Measurements from ENCODE around the gene HOXB7.
A peak's percentile ranks its signal among the peaks of the same experiment; 100 is the strongest.

Gene HOXB7

DNA sequence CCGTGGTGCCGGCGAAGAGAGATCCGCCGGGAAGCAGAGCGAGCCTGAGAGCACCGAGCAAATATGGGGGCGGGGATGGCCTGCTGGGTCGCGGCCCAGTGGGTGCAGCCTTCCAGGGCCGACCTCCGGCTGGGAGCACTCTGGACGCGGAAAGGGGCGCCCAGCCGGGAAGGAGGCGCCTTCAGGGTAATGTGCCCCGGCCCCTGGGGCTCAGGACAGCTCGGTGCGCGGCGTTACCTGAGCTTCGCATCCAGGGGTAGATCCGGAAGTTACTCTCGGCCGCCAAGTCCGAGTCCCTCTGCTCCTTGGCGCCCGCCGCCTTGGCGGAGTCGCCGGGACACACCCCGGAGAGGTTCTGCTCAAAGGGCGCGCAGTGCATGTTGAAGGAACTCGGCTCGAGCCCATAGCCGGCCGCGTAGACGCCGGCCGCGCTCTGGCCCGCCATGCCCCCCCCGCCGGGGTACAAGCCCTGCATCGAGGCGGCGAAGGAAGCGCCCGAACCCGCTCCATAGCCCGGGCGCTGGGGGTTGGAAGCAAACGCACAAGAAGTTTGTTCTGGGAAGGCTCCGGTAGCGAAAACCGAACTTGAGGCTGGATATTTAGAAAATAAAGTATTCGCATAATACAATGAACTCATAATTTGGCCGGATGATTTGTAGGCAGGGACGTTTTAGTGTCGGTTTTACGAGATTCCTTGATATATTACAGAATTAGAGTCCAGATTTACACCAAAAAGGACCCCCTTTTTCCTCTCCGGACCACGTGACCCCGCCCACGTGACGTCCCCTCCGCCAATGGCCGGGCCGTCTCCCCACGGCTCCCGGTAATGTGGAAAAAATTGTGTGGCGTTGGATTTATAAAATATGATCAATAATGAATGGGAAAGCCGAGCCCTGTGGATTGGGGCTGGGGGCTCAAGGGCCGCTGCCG lies at the start of gene HOXB7:
Gene HOXB7, minus strand, starts transcription at position 736 of the 930 bp plus-strand sequence. Its CDS starts 99 bp downstream, at position 637.
- peak; percentile 71 for DNase-seq

DNA sequence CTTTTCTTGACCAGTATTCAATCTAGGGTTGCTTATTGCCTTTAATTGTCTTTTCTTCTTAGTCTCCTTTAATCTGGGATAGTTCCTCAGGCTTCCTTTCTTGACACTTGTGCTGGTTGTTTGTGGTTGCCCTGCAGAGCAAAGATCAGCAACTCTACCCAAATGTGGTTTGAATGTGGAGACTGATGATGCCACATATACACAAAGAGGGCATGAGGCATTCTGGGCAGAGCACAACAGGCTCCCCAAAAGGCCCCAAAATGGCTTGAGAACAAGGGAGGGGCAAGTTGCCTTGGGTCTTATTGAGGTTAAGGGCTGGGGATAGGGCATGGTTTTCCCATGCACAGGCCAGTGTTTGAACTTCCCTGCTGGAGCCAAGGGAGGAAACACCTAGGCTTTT lies 45.1 kb upstream of the HOXB7 start:
- DNase-seq, result no peak

DNA sequence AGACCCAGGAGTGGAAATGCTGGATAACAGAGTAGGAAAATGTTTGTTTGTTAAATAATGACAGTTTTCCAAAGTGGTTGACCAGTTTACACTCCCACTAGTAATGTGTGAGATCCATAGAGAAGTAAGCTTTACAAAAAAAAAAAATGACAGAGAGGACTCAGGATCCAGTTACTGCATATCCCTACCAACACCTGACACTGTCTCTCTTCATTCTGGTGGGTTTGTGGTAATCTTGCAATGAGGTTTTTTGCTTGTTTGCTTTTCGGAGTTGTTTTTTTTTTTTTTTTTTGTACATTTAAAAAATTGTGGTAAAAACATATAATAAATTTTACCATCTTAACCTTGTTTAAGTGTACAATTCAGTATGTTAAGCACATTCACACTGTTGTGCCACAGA lies 38.9 kb upstream of the HOXB7 start:
- no peak for DNase-seq

DNA sequence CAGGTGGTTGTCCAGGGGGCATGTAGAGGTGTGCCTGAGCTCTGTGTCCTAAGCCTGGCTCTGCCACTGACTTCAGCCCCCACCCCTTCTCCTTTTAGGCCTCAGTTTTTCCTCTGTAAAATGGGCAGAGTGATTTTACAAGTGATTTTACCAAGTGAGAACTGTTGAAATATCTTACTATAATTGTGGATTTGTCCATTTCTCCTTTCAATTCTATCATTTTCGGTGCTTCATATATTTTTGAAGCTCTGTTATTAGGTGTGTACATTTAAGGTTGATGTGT lies 37.1 kb upstream of the HOXB7 start:
- no peak for DNase-seq

DNA sequence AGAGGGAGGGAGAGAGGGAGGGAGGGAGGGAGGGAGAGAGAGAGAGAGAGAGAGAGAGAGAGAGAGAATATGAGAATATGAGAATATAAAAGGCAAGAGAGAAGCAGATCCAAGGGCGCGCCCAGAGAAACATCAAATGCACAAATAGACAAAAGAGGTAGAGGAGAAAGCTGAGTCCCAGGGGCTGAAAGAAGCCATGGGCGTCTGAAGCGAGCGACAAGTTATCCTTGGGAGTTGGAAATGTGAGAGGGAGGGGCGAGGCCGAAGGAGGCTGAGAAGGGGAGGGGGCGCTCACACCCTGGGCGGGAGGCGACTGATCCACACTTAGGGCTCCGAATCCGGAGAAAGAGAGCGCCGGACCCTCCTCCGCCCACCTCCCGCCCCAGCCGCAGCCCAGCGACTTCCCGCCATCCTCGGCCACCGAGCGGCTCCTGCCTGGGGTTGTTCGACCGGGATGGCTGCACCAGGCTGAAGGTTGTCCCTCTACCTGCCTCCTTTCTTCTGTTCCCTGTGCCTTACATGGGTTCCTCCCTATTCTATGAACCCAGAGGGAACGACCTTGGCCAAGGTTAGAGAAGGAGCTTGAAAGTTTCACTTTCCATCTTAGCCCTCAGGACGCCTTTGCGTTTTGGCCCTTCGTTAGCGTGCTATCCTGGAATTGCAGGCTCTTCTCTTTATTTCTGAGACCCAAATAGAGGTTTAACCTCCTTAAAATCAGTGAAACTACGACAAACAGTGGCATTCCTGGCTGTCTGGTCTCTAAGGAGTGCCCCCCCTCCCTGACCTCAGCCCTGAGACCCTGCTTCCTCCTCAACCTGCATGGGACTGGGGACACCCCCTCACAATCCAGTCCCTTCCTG lies 36.5 kb upstream of the HOXB7 start:
- DNase-seq, result no peak

DNA sequence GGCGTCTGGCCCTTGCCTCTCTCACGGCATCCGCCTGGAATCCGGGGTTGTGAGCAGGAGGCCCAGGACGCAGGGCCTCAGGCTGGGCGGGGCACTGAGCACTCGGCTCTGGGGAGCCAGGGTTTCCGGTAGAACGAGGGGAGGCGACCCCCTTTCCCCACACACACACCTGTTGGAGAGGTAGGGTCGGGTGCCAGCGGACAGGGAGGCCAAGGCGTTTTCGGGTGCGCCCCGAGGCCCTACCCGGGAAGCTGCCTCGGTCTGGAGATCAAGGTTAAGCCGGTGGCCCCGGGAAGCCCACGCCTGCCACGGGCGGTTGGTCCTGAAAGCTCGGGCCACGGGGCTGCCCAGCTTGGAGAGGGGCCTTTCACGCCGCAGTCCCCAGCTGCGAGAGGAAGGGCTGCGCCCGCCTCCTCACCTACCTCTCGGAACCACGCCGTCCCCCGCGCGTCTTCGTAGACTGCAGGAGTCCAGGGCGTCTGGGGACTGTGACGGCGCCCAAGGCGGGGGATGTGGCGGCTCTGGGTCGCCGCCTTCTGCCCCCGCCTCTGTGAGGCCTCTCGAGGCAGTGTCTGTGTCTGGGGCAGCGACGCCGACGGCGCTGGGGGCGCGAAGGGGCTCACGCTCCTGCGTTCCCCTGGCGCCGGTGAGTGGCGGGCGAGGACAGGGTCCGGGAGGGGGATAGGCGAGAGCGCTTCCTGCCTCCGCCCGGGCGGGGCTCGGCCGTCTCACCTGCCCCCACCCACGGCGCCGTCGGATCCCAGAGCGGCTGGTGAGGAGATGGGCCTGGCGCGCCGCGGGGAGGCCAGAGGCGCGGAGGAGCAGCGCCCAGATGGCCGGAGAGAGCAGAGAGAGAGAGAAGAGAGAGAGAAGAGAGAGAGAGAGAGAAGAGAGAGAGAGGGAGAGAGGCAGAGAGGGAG lies 35.6 kb upstream of the HOXB7 start:
- DNase-seq, result no peak

DNA sequence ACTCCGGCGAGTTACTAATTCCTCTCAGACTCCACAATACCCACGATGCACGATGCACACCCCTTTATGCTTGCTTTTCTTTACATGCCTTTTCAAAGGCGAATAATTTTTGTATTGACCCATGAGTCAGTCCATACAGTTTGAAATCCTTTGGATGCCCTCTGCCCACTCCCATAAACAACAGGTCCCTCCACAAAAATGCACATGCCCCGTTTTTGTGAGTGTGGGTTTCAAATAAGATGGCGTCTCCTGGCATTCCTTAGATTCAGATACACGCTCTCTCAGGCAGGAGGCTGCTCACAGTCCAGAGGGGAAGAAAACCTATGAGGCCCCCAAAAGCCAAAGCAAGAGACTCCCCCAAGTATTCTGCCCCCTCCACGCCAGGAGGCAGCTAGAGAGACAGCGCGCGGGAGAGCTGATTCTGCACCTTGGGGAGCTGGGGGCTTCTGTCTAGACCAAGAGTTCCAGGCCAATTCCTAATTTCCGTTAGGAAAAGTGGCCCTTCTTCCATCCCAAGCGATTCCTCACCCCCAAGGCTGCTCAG lies 34.9 kb upstream of the HOXB7 start:
- DNase-seq, result no peak

DNA sequence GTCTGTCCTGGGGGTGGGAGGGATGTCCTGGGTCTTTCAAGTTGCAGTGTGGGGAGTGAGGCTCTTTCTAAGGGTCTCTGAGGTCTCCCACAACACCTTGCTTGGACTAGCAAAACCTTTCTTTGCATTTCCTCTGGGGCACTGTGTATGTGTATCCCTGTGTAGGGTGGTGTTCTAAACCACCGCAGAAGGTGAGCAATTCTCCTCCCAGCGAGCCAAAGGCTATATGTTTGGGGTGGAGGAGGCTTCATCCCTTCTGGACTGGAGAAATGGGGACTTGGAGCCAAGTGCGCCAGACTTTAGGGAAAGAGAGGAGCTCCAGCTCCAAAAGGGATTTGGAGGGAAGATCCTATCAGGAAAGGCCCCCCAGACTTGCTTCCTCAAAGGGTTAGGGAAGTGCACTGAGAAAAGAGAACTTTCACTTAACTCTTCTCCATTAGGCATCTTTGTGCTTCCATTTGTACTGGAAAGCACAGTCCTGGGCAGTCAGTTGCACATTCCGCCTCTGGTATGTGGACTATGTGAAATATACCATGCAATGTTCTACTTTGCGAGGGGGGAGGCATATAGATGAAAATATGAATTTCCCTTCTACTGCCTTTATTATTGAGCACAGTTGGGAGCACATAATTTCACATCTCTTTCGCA lies 34.2 kb upstream of the HOXB7 start:
- DNase-seq, result peak; percentile 12

DNA sequence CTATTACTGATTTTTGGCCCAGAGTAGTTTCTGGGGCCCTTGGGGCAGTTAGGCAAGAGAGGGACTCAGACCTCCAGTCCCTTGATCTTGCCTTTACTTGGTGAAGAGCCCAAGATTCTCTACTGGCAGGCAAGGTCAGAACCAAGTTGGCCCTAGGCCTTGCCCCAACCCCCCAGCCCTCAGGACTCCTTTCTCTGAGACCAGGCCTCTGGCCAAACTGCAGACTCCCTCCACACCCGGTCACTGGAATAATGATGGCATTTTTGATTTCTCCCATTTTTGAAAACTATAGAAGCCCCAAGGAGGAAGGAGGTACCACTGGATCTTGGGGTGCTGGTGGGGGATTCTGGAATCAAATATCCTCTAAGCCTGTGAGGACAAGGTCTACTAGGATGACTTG lies 33.3 kb upstream of the HOXB7 start:
- no peak for DNase-seq

DNA sequence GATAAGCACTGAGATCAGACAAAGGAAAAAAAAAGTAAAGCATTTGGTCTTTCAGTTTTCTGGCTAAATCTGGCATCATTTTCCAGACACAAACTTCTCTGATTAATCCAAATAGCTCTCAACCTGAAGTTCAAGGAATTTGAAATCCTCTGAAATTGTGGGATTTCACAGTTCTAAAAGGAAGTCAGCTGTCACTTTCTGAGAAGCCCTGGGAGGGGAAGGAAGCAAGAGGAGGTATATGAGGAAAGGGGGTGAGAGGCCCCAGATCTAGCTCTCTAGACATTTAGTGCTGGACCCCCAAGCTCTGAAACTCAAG lies 32.8 kb upstream of the HOXB7 start:
- DNase-seq, result peak; percentile 32

DNA sequence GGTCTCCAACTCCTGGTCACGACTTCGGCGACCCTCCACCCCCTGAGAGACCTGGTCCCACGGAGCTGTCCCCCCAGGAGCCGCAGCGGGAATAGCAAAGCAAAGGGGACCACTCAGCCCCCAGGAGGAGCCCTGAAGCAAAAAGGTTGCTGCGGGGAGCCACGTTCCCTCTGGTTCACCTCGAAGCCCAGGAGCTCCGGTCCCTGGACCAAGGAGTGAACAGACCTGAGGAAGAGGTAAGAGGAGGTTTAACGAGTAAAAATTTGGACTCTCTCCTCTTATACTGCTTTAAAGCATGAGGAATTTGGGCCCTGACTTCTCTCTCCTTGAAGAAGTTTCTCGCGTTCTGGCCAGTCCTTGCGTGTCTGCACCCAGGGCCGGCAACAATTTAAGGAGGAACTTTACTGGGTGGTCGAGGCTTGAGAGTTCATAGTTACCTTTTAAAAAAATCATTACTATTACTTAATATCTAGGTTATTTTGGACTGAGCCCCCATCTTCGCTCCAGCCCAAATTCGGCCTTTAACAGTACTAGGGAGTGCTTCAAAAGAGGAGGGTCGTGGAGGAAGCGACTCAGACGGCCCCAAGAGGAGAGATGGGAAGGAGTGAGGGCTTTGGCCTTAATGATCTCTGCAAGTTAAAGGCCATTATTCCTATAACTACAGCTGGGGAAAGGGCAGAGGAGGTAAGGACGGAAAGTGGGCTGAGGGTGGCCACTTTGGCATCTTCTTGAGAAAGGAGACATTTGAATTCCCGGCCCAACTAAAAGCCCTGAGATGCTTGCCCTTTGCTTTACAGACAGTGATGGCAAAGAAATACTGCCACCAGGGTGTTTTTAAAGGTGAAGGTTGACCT lies 32.3 kb upstream of the HOXB7 start:
- DNase-seq, result no peak

DNA sequence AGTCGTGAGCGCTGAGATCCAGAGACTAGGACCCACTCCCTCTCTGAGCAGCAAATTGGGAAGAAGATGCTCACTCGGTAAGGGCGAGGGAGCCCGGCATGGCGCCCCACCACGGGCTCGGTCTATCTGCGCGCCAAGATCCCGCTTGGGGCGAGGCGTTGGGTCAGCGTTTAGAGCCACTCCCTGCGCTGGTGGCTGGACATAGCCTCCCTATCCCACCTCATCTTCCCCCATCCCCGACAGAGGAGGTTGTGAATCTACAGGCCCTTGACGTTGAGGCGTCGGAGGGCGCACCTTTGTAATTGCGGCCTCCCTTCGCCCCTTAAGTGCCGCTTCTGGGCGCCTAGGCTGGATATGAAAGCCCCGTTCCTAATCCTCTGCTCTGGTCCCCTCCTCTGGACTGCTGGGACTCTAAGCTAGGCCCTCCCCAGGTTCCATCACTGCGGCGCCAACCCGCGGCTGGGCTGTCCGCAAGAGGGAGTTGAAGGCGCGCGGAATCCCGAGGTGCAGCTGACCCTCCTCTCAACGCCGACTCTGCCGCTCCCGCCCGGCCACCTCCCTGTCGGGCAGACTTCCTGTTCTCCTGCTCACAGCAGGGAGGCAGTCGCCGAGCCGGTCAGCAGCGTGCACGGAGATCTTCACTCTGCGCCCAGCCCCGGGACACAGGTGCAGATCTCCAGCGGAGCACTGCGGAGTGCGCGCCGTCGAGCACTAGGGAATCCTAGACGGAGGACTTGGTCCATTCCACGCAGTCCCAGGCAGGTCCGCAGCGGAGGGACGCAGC lies 31.4 kb upstream of the HOXB7 start:
- peak; percentile 28 for DNase-seq

DNA sequence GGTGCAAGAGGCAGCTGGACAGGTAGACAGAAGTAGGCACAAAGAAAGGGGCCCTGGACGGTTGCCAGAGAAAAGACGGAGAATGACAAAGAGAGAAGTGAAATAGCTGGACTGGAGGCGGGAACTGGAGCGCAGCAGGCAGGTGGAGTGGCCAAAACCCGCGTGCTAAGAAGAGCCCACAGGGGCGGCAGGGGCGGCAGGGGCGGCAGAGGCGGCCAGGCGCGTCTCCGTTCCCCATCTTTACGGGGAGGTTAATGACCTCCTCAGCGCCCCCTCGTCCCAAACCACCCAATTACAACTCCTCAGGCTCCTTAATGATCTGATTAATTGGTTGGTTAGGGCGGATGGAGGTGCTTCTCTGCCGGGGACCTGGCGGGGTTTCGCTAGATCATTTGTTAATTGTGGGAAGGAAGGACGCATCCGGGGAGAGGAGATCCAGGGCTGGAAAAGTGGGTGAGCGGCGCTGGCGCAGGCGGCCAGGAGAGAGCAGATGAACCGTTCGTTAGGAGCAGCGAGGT lies 30.8 kb upstream of the HOXB7 start:
- no peak for DNase-seq

DNA sequence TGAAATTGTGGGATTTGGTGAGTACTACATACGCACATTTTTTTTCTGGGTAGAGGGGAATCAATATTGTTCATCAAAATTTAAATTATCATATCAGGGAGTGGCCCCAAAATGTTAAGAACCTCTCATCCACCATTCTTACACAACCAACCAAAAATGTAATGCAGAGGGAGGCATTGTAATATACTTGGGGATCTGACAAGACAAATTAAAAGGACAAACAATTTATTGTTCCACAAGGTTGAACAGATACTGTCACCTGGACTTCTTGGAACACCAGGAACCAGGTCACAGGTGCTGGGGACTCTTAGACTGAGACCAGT lies 30.0 kb upstream of the HOXB7 start:
- DNase-seq, result no peak

DNA sequence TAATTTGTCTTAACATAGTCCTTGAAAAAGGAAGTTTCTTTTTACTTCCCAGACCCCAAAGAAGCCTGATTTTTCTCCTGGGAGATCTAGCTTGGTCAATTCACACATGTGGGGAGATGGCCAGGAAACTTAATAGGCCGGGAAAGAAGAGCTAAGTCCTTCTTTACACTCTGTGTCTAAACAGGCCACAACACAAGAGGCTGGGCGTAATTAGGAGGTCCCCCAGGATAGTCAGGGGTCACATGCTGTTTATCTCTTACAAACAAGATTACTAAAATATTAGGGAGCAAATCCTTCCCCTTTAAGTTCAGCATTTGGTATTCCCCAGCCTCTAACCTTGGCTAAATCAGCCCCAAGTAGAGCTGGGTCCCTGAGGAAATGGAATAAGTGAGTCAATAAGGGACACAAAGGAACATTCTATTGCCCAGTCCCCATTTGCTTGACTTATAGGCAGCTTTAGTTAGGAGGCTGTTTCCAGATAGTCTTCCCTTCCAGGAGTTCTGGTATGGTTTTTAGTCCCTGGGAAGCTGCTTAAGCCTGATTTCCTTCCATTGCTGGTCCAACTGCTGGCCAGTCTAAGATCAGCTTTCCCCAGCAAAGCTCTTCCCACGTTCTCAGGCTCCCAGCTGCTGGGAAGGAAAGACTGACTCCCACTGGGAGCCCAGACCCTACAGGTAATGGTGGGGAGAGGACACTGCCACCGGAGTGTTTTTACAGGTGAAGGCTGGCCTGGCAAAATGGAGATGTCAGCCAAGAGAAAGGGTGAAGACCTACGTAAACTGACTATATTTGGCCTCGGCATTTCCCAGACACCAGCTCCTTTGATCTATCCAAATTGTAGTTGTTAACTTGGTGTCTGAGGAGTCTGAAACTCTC lies 29.4 kb upstream of the HOXB7 start:
- DNase-seq, result no peak

DNA sequence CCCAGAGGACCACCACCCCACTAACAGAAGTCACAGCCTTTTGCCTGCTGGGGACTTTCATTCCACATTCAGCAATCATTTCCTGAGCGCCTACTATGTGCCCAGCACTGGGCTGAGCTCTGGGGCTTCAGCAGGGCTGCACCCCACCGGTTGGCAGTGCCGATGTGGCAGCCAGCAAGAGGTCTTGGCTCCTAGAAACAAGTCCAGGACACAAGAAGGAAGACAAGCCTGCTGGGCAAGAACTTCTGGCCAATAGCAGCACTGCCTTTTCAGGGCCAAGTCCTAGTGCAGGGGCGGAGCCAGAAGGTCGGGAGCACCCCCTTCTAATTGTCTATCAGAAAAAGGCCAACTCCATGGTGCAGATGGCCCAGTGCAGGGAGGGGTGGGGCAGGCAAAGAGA lies 28.3 kb upstream of the HOXB7 start:
- no peak for DNase-seq

DNA sequence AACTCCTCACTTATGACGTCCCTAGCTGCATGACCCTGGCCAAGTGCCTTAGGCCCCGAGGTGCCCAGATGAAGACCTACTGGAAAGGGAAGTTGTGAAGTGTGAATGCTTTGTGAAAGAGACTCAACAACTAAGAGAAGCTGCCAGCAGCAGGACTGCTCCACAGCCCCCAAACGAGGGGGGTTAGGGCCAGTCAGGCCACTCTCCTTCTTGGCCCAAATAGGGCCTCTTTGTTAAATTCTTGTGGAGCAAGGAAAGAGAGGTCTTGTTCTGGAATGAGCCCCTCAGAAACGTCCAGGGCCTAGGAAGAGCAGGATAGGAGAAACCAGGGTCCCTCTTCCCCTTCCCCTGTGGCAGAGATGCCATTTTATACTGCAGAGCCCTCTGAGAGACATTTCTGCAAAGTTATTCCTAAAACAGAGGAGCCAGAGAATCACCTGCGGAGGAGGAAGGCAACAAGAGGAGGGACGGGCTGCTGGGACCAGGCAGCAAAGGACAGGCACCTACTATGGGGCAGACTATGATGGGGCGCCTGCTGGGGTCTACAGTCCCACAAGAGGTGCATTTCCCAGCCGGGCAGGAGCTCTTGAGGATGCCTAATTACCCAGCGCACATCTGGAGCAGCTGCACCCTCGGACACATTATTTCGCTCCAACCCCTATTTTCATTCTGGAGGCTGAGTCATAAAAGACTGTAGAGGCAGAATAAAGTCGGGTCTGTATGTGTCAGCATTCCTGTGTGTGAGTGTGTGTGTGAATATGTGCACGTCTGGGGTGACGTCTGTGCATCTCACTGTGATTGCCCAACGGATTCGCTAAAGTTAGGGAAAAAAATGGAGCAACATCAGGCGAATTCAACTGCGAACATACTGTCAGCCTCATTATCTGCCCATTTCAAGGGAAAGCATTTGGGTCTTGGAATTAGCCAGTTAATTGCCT lies 26.8 kb upstream of the HOXB7 start:
- peak; percentile 95 for DNase-seq

All from fibroblast of upper back skin (primary cell).